GM12865 (cell line): ENCODE data around the gene TTLL11.

Experiments
- DNase-seq: peaks from one replicate; pipeline ENCODE4 v3.0.0; 2010; ENCODE audit warnings: low read depth
- H3K4me3 ChIP-seq: 2 replicates; pipeline ENCODE4 v1.5.1; 2011; ENCODE audit warnings: mild to moderate bottlenecking, low read depth, low read length, control low read depth
- TF ChIP-seq, protein P1 (sequence below): IDR thresholded peaks from 2 replicates; pipeline ENCODE4 v1.5.1; 2011; ENCODE audit warnings: low read length, control low read depth, low read depth, inconsistent platforms; ENCODE audit not compliant: insufficient read depth; ENCODE audit errors: missing control alignments

TTLL11 gene

DNA sequence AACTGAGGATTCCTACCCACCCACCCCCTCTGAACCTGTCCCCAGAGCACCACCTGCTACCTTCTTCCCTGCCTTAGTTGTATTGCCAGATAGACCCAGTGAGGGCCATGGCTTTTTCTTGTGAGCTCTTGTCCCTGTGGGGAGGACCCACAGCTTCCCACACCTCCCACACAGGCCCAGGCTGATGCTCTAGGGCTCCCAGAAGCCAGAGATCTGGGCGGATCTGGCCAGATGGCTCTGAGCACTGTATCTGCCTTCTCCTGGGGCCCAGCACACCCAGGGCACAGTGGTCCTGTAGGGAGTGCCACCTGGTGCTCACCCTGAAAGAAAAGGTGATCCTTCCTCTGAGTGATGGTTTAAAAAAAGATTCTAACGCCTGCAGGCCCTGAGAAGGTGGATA, 310.0 kb downstream of the TTLL11 start:
- TF ChIP-seq, protein P1, sequence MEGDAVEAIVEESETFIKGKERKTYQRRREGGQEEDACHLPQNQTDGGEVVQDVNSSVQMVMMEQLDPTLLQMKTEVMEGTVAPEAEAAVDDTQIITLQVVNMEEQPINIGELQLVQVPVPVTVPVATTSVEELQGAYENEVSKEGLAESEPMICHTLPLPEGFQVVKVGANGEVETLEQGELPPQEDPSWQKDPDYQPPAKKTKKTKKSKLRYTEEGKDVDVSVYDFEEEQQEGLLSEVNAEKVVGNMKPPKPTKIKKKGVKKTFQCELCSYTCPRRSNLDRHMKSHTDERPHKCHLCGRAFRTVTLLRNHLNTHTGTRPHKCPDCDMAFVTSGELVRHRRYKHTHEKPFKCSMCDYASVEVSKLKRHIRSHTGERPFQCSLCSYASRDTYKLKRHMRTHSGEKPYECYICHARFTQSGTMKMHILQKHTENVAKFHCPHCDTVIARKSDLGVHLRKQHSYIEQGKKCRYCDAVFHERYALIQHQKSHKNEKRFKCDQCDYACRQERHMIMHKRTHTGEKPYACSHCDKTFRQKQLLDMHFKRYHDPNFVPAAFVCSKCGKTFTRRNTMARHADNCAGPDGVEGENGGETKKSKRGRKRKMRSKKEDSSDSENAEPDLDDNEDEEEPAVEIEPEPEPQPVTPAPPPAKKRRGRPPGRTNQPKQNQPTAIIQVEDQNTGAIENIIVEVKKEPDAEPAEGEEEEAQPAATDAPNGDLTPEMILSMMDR: no peak
- no peak overlapping the region for H3K4me3 ChIP-seq

DNA sequence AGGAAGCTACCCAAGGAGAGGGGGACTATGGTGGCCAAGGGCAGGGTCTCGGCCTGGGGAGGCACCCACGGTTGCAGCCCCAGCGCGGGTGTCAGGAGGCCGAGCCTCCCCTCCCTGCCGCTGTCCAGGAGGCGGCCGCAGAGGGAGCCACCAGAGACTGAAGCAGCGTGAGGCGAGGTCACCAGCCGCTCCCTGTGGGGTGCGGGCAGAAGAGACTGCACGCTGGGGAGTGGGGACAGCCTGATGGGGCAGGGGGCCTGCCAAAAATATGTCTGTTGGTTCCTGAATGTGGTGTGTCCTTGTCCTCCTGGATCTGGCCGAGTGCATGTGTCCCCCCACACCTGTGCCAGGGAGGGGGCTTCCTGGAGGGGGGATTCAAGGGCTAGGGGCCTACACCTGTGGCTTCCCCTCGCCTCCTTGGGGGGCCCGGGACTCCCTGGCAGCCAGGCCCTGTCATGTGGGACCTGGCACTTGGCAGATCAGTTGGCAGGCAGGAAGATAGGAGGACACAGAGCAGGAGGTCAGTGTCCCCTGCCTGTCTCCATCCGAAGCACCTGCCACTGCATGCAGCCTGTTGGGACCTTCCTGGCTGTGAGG, 310.5 kb downstream of the TTLL11 start:
- DNase-seq: no peak

More for the DNA sequence above, 310.0 kb downstream of the TTLL11 start:
- DNase-seq: no peak

DNA sequence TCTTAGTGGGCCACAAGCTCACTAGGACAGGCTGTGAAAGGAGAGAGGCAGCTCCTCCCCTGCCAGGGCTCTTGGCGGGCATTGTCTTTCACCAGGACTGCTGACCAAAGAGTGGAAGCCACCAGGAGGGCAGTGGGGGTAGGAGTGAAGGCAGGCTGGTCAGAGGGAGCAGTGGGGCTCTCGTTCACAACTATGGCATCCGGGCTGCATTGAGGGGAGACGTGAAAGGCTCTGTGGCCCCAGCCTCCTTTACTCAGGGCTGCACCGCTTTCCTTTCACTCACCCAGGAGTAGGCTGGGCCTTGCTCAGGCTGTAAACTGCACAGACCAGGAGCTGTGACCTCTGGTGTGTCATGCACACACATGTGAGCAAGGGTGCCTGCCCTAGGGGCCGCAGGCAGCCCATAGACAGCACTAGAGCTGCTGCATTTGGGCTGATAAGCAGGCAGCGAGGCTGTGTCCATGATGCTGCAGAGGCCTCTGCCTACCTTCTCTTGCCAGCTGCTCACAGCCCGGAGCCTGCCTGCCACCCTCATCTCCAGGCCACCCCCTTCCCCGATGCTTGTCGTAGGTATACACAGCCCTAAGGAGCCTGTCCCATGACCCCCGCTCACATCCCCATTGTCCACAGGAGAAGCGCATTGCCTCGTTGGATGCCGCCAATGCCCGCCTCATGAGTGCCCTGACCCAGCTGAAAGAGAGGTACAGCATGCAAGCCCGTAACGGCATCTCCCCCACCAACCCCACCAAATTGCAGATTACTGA, 311.2 kb downstream of the TTLL11 start:
- TF ChIP-seq, protein P1: no peak
- no peak for DNase-seq
- H3K4me3 ChIP-seq: no peak overlapping the region

More for the DNA sequence above, 310.5 kb downstream of the TTLL11 start:
- TF ChIP-seq, protein P1: no peak
- no peak overlapping the region for H3K4me3 ChIP-seq

DNA sequence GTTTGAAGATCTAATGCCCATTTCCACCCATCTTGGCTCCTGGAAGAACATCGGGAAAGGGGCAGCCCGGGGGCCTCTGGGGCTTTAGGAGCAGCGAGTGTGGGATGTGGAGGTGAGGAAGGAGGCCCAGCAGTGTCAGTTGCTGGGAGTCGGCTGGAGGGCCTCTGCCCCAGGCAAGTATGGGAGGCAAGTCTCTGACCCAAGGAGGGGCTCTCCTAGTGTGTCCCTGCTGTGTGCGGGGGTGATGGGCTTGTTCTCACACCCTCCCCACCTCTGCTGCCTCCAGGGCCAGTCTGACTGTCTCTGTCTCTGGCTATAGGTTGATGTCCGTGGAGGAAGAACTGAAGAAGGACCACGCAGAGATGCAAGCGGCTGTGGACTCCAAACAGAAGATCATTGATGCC, 312.0 kb downstream of the TTLL11 start:
- DNase-seq: no peak
- H3K4me3 ChIP-seq: no peak overlapping the region
- TF ChIP-seq, protein P1: no peak

DNA sequence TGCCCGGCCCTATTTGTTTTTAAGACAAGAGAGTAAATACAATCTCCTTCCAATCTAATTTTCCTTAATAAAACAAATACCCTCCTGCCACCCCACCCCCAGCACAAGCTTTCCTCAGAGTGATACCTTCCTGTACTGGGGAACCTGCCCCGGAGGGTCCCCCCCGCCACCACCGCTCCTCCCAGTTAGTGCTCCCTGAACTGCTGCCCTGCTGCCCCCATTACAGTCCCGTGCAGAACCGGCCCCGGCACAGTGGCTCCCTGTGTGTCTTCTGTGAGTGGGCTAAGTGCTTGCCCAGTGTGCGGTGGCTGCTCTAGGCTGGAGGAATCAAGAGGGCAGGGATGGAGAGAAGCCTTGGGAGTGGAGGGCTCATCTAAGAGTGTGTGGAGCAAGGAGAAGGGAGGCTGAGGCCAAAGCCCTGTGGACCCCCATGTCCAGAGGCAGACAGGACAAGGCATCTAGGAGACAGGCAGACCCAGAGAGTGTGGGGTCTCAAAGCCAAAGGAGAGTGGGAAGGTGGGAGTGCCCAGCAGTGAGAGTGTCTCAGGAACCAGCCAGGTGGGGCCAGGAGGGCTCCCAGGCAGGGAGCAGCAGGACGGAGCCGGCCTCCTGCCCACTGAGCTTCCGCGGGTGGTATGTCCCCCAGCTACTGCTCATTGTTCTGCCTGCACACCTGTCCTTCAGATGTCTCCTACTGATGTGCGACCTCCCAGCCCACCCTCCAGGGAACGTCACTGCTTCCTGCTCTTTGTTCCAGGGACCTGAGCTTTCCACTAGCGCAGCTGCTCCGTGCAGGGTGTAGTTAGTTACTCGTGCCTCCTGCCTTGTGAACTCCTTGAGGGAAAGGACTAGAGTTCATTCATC, 312.7 kb downstream of the TTLL11 start:
- TF ChIP-seq, protein P1: no peak
- DNase-seq: no peak
- H3K4me3 ChIP-seq: no peak overlapping the region

DNA sequence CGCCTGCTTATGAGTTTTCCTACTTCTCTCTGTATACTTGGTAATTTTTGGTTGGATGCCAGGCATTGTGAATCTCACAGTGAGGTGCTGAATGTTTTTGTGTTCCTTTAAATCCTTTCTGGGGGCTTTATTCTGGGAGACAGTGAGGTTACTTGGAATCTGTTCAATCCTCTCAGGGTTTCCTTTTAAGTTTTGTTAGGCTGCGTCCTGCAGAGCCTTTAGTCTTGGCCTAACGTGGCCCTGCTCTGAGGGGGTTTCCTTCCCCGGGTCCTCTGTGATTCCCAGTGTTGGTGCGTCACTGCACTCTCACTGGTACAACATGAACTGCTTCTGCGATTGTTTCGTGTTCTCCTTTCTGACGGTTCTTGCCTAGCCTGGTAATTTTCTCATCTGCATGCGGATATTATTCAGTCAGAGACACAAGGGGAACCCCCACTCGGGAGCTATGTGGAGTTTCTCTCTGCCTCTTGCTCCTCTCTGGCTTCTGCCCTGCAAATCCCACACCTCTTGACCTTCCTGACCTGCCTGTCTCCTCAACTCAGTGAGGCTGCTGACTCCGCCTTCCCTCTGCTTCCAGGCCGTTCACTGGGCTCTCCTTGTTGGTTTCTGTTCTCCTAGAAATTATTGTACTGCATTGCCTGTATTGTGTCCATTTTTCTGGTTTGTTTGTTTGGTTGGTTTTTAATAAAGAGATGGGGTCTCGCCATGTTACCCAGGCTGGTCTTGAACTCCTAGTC, 313.6 kb downstream of the TTLL11 start:
- peak; percentile 18 for DNase-seq
- TF ChIP-seq, protein P1: no peak
- no peak overlapping the region for H3K4me3 ChIP-seq
